Measurements from ENCODE around the gene RALGPS2. TPM values are rescaled to one million over a fixed set of nuclear protein-coding genes. Genes with fewer than 3 reads are reported as not detected.
"Not testable (repeated sequence)": the region's sequence is repeated elsewhere in the genome, so short reads cannot be mapped to it uniquely, and the experiment has no call there.

Gene RALGPS2
- total RNA-seq, 1 donor from 2014 or later = 5.1 TPM

DNA sequence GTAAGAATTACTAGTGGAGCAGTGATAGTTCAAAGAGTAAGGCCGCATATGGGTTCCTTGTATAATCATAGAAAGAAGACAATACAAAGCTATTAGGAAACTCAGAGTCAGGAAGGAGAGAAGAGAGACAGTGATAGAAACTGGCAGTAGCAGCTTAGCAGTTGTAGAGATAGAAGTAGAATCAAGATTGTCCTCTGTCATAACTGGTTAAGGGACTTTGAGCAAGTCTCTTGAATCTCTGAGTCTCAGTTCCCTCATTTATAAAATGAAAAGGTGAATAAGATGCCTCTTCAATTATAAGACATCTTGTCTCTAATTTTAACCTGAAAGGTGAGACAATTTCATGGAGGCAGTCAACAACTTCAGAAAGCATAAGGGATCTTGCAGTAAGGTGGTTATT is 6.5 kb upstream of the RALGPS2 start:
- intact Hi-C loops (cut with DNase I) = no loop called here
- no peak for DNase-seq (ENCODE audit: low spot score)

DNA sequence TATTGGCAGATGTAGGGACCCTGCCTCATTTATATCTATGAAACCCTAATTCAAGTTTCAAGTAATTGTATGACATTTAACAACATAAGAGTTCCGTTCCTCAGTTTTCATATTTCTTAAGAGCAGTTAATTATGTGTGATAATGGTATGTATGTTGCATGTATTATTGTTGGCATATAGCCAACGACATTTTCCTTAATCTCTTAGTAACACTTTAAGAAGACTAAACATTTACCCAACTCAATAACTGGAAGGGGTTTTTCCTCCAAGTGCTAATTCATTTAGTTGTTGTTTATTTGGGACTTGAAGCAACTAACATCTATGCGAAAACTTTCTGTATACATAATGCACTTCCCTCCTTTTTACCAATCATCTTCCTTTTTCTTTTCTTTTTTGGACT is 1.5 kb upstream of the RALGPS2 start:
- intact Hi-C loops (cut with DNase I) = loop anchor here (10.0 kb wide), 1 partner anchor 179 kb away; no protein-coding TSS in a partner anchor
- no peak for DNase-seq (ENCODE audit: low spot score)

DNA sequence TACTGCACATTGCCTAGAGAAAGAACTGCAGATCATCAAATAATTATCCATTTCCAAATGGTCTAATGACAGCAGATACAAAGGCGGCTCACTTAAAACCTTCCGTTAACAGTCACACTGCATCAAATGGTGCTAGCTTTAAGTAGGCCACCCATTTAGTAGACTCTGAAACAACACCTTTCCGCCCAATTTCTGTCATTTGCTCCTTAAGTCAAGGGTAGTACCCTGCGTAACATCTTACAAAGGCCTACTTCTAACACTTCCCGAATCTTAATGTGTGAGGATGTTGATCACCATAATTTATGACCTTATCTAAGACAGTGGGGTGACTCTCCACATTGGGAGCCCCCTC is 692 bp upstream of the RALGPS2 start:
- intact Hi-C loops (cut with DNase I) = loop anchor here (10.0 kb wide), 1 partner anchor 180 kb away; no protein-coding TSS in a partner anchor
- no peak for DNase-seq (ENCODE audit: low spot score)

DNA sequence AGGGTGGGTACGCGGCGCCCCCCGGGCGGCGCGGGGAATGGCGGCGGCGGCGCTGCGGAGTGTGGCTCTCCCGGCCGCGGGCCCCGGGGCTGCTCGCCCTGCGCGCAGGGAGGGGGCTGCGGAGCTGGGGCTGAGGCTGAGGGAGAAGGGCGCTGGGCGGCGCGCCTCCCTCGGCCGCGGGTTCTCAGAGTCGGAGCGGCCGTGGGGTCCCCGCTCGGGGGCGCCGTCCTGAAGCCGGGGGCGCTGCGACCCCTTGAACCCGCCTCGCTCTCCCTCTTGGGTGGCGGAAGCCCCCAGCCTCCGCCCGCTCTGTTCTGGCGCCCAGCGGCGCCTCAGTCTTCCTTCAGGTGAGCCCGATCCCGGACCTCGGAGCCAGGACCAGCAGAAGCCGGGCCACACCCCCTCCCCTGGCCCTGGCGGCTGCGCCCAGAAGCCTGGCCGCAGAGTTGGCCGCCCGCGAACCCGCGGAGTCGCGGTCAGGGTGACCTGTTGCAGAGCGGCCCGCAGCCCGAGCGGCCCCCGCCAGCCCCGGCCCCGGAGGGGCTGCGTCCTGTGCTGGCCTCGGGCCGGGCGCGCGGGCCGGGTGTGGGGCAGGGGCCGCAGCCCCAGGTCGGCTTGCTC is 532 bp downstream of the RALGPS2 start:
- peak; percentile 76 for DNase-seq (ENCODE audit: low spot score)
- intact Hi-C loops (cut with DNase I) = loop anchor here (10.0 kb wide), 1 partner anchor 181 kb away; no protein-coding TSS in a partner anchor

DNA sequence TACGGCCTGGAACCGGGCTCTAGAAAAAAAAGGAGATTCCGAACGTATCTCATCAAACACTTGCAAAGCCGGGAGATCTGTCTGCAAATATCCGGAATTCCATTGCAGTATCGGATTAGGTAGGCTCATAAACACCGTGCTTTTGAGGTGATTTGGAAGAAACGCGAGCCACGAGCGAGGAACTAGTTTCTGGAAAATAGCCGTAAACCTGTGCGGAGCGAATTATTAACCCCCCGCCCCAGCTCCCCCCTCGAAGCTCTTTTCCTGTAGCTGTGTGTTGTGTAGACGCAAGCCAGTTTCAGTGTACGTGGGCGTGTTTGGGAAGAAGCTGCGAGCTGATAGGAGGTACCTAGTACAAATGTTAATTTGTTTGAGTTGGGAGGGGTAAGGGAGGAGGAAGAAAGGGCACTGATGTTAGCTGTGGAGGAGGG is 1.1 kb downstream of the RALGPS2 start:
- DNase-seq (ENCODE audit: low spot score) = peak; percentile 88
- intact Hi-C loops (cut with DNase I) = loop anchor here (10.0 kb wide), 1 partner anchor 181 kb away; no protein-coding TSS in a partner anchor

DNA sequence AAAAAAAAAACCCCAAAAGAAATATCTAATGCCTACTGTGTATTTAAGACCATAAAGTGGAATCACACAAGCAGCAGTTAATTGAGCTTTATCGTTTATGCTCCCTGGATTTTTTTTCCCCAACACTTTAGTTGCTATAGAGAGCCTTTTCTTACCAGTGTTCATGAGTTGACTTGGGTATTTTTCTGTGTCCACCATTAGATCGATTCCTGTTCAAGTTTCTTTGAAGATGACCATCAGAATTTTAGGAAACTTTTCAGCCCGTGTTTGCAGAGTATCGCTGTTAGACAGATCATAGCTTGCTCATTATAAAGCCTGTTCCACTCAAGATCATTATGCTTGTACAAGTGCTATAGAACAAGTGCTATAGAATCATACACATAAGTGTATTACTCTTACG is 1.5 kb downstream of the RALGPS2 start:
- no peak for DNase-seq (ENCODE audit: low spot score)
- intact Hi-C loops (cut with DNase I) = loop anchor here (10.0 kb wide), 1 partner anchor 182 kb away; no protein-coding TSS in a partner anchor

DNA sequence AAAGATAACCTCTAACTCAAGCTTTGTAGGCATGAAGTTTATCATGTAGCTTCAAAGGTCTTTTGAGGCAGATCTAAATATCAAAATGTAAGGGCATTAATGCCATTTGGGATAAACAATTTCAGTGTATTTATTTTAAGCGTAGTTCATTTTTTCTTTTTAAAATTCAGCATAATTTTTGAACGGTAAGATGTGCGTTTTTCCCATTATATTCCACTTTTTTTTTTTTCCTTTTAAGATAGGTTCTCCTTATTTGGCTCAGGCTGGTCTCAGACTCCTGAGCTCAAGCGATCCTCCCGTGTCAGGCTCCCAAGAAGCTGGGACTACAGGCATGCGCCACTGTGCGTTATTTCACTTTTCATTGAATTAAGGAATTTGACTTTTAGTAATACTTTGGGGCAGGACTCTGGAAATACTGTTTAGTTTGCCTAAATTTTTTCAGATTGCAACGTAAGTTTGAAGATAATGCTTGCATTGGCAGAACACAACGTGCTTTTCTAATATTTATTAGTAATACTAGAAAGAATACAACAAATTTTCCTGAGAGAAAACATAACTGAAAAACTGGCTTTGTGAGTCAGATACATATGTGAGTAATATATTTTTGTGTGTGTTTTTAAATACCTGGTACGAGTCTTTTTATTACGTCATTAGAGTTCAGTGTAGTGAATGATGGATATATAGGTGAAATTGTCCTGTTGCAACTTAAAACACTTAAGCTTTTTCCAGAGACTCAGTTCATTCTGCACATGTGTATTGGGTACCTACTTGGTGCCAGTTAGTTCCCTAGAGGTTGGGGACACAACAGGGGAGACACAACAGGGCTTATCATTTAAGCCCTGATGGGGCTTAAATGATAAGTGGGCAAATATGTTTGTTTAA is 2.2 kb downstream of the RALGPS2 start:
- intact Hi-C loops (cut with DNase I) = loop anchor here (10.0 kb wide), 1 partner anchor 182 kb away; no protein-coding TSS in a partner anchor
- DNase-seq (ENCODE audit: low spot score) = no peak

DNA sequence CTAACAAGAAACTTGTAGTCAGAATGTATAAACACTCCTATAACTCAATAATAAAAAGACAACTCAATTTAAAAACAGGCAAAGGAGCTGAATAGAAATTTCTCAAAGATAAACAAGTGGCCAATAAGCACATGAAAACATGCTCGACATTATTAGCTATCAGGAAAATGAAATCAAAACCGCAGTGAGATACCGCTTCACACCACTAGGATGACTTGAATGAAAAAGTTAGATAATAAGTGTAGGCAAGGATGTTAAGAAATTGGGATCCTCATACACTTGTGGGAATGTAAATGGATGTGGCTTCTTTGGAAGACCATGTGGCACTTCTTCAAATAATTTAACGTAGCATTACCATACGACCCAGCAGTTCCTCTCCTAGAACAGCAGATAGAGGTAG is 8.9 kb downstream of the RALGPS2 start:
- intact Hi-C loops (cut with DNase I) = no loop called here
- DNase-seq (ENCODE audit: low spot score) = no peak

DNA sequence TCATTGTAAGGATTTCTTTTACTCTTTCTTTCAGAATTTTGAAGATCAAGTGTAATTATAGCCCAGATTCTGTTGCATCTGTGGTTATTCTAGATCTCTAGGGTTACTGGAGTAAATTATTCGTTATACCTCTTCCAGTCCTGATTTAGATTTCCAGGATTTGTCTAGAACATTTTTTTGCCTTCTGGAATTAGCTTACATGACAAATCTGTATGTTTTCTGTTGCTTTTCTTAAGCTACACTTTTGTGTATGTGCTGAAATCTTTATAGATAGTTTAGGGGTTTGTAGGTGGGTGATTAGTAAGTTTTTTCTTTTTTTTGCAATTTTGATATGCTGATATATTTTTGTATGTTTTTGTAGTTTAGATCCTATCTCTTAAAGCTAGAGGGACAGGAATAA is 13.7 kb downstream of the RALGPS2 start:
- DNase-seq (ENCODE audit: low spot score) = no peak
- intact Hi-C loops (cut with DNase I) = no loop called here

DNA sequence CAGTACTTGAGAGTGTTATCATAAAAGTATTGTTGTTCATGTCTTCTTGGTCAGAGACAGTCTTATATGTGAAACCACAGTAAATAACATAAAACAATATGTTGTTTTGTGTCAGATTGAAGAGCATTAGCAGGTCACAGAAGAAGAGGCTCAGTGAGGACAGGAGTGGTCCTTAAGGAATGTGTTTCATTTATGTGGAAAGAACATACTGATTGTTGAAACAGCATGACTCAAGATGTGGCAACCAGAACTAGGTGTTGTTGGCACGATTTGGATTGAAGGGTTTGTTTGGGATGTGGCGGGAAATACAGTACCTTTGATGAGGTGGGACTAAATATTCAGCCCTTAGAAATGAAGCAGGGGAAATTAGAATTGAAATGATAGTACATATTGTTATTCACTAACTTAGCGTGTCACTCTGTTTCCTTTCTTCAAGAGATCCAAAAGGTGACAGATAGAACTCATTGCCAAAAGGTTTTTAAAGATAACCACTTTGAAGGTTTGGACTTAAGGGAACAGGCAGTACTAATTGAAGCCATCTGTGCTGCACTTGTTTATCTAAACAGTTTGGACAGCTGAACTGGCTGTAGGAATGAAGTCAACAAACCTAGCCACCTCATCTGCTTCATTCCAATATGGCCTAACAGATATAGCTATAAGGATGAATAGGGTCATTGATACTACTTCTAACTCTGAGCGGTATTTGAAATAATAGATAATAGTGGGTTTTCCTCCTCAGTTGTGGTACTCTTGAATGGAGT is 14.4 kb downstream of the RALGPS2 start:
- no peak for DNase-seq (ENCODE audit: low spot score)
- intact Hi-C loops (cut with DNase I) = no loop called here

DNA sequence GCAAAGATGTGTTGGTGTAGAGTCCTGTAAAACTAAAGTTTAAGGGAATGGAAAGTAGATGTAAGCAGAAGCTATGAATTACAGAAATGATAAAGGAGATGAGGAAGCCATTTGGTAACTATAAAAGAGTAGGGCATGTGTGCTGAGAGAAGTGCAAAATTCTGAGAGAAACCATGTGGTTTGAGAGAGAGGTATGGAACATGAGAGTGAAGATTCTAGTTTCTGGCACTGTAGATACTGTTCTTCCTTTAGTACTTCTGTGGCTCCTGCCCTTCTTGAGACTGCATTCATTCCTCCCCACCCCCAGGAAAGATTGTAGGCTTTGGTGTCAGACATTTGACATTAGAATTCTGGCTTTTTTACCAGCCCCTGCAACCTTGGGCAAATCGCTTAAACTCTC is 15.4 kb downstream of the RALGPS2 start:
- intact Hi-C loops (cut with DNase I) = no loop called here
- DNase-seq (ENCODE audit: low spot score) = no peak

DNA sequence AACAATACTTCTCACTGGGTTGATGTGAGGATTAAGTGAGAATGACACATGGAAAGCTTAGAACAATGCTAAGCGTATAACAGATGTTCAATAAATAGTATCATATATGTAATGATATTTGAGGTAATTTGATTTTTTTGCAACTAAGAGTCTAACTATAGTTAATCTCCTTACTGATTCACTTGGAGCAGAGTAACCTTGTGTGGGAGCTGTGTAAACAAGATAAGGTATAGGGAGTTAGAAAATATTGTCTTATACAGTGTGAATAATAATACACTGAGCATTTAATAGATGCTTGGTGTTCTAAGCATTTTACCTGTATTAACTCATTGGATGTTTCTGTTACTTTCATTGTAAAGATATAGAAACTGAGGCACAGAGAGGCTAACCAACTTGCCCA is 15.9 kb downstream of the RALGPS2 start:
- no peak for DNase-seq (ENCODE audit: low spot score)
- intact Hi-C loops (cut with DNase I) = no loop called here

DNA sequence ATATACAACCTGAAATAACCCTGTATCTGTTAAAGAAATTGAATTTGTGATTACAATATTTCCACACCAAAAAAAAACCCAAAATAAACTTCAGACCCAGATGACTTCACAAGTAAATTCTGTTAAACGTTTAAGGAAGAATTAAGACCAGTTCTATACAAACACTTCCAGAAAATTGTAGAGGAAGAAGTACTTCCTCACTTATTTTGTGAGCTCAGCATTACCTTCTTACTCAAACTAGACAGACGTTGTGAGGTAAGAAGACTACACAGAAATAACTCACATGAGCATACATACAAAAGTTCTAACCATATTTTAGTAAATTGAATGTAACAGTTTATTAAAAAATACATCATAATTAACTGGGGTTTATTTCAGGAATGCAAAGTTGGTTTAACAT is 18.8 kb downstream of the RALGPS2 start:
- DNase-seq (ENCODE audit: low spot score) = no peak
- intact Hi-C loops (cut with DNase I) = no loop called here

DNA sequence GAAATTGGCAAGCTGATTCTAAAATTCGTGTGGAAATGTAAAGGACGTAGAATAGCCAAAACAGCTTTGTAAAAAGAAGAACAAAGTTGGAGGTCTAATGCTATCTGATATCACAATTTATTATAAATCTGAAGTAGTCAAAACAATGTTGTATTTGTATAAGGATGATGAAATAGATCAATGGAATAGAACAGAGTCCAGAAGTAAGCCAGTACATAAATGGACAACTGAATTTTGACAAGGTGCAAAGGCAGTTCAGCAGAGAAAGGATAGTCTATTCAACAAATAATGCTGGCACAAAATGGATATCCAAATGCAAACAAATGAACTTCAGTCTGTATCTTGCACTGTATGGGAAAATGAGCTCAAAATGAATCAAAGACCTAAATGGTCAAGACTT is 20.2 kb downstream of the RALGPS2 start:
- intact Hi-C loops (cut with DNase I) = no loop called here
- DNase-seq (ENCODE audit: low spot score) = no peak

DNA sequence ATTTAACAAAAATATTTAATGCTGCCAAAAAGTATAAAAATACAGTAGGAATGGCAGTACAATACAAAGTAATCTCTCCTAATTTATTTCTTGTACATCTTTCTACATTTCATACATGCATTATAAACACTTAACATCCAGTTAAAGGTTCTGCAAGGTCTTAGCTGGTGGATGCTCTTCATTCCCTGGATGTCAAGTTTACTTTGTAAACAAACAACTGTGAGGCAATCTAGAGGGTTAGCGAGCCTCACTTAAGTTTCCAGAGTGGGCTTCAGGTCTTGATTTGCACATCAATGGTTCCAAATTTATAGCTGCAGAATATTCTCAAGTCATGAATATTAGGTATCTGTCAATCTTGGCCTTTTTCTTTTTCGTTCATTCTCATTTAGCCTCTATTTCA is 21.3 kb downstream of the RALGPS2 start:
- no peak for DNase-seq (ENCODE audit: low spot score)
- intact Hi-C loops (cut with DNase I) = no loop called here

DNA sequence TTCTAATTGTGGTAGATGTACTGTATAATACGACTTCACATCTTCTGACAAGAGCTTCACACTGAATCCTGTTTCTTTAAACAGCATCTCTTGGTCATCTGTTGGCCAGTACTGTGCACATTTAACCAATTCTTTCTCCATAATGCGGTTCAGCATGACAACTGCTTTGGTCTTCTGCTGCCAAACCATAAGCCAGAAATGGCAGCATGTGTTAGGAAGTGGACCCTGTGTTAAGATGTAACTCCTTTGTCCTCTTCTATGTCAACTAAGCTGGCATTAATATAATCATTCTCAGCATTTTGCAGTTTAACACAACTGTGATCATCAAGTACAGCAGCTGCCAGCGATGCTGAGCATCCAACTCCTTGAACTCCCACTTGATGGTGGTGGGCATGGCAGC is 22.3 kb downstream of the RALGPS2 start:
- intact Hi-C loops (cut with DNase I); DNase-seq (ENCODE audit: low spot score): not testable (repeated sequence)

DNA sequence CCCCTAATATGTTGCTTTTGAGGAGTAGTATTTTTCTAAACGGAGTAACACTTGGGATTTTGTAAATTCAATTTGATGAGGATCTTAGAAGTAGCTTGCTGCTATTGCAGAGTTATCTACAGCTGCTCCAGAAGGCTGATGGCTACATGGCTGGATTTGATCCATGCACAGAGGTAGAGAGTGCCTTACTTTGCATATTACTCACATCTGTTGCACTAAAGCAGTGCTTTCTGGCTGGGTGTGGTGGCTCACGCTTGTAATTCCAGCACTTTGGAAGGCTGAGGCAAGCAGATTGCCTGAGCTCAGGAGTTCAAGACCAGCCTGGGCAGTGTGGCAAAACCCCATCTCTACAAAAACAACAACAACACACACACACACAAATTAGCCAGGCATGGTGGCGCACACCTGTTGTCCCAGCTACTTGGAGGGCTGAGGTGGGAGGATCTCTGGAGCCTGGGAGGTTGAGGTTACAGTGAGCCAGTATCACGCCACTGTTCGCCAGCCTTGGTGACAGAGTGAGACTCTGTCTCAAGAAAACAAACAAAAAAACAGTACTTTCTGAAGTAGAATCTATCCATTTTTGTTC is 24.6 kb downstream of the RALGPS2 start:
- no peak for DNase-seq (ENCODE audit: low spot score)
- intact Hi-C loops (cut with DNase I) = no loop called here

DNA sequence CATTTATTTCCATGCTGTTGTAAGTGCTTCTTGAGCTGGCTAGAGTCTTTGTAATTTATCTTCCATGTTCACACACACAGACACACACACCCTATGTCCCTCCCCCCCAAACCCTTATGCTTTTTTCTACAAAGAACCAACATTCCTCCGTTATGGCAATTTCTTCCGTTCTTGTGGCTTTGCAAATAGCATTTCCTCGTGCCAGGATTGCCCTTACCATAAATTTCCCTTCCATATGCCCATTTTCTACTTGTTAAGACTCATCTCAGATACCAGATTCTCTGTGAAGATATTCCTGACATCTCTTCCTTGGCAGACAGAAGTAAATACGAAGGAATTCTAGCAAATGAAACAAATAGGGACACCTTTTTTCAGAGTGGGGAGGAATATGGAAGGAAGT is 26.0 kb downstream of the RALGPS2 start:
- intact Hi-C loops (cut with DNase I) = no loop called here

DNA sequence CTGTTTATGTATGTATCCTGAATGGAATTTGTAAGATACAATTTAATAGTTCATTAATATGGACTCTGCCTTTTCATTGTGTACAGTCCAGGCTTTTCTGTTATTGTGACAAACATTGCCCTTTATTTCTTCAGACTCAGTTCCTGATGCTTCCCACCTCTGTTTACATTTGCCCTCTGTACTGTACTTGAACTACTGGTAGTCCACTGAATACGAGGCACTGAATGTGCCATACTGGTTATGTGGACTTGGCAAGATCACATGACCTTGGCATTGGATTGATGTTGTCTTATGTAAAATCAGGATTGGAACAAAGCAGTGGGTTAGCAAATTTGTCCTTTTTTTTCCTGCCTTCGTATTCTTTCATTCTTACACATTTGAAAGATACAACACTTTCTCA is 27.8 kb downstream of the RALGPS2 start:
- intact Hi-C loops (cut with DNase I) = loop anchor here (1.0 kb wide), 1 partner anchor 211 kb away; no protein-coding TSS in a partner anchor
- DNase-seq (ENCODE audit: low spot score) = no peak

More for the DNA sequence above, 26.0 kb downstream of the RALGPS2 start:
- DNase-seq (ENCODE audit: low spot score) = no peak

Measured in cardiac septum (tissue), 1 donor.